ENCODE data around the gene ZNF318. TPM values are rescaled to one million over a fixed set of nuclear protein-coding genes. Genes with fewer than 3 reads are reported as not detected.
A peak's percentile ranks its signal among the peaks of the same experiment; 100 is the strongest.

Gene ZNF318
- total RNA-seq, 1 donor from 2014 or later = 159 TPM

DNA sequence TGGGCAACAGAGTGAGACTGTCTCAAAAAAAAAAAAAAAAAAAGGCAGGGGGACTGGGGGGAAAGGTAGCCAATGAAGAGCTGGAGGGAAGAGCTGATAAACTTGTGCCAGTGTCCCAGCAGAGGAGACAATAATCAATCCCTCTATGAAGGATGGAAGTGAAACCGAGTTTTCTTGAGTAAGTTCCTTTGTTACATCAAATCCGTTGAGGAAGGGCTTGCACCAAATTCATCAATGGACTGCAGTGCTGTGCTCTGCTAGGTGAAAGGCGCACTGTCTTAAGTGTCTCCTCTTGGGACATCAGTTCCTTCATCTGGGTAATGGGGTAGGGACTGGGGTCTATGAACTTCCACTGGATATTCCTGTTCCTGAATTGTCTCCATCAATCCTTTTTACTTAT, 57.8 kb downstream of the ZNF318 start:
- peaks cover 2% of the 10 kb centered on the region for H3K9me3 Mint-ChIP-seq
- no peak for ATAC-seq (ENCODE audit: low read depth)
- no peak overlapping the region for H3K4me3 Mint-ChIP-seq
- TF ChIP-seq, protein P1, sequence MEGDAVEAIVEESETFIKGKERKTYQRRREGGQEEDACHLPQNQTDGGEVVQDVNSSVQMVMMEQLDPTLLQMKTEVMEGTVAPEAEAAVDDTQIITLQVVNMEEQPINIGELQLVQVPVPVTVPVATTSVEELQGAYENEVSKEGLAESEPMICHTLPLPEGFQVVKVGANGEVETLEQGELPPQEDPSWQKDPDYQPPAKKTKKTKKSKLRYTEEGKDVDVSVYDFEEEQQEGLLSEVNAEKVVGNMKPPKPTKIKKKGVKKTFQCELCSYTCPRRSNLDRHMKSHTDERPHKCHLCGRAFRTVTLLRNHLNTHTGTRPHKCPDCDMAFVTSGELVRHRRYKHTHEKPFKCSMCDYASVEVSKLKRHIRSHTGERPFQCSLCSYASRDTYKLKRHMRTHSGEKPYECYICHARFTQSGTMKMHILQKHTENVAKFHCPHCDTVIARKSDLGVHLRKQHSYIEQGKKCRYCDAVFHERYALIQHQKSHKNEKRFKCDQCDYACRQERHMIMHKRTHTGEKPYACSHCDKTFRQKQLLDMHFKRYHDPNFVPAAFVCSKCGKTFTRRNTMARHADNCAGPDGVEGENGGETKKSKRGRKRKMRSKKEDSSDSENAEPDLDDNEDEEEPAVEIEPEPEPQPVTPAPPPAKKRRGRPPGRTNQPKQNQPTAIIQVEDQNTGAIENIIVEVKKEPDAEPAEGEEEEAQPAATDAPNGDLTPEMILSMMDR (IDR thresholded peaks at IDR 0.05) = no peak
- CTCF ChIA-PET = interaction anchor here (0.7 kb wide), 1 partner anchor 279 kb away, joined by 3 read pairs; no protein-coding TSS in a partner anchor
- H3K27me3 Mint-ChIP-seq = no peaks in the 10 kb centered on the region
- POLR2A ChIA-PET = interaction anchor here (0.6 to 2.1 kb wide), 9 partner anchors 9 to 432 kb away, joined by 3 to 11 read pairs (median 3); partner anchors contain the start of gene RPL7L1
- H3K36me3 Mint-ChIP-seq (ENCODE audit: low read depth) = peaks cover 15% of the 10 kb centered on the region
- H3K4me1 Mint-ChIP-seq = peaks cover 83% of the 10 kb centered on the region
- H3K27ac Mint-ChIP-seq = peak overlapping the region; percentile 46
- no peak for DNase-seq
- intact Hi-C loops (cut with micrococcal nuclease) = no loop called here

DNA sequence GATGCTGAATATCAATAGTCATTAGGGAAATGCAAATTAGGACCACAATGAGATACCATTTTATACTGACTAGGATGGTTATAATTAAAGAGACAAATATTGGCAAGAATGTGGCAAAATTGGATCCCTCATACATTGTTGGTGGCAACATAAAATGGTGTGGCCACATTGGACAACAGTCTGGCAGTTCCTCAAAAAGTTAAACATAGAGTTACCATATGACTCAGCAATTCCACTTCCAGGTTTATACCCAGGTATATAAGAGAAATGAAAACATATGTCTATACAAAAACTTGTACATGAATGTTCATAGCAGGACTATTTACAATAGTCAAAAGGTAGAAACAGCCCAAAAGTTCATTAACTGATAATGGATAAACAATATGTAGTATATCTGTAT, 58.8 kb downstream of the ZNF318 start:
- Mint-ChIP-seq H3K27me3 (no peaks in the 10 kb centered on the region), H3K9me3 (peaks cover 2% of the 10 kb centered on the region), H3K36me3 (ENCODE audit: low read depth) (peaks cover 10% of the 10 kb centered on the region), H3K27ac (no peak overlapping the region), H3K4me1 (peaks cover 74% of the 10 kb centered on the region), H3K4me3 (no peak overlapping the region)
- ChIA-PET CTCF (no interaction called here), POLR2A (interaction anchor here (0.9 kb wide), 1 partner anchor 57 kb away, joined by 3 read pairs; no protein-coding TSS in a partner anchor)
- TF ChIP-seq, protein P1 (IDR thresholded peaks at IDR 0.05) = no peak
- intact Hi-C loops (cut with micrococcal nuclease) = no loop called here
- ATAC-seq (ENCODE audit: low read depth) (no peak), DNase-seq (no peak)

DNA sequence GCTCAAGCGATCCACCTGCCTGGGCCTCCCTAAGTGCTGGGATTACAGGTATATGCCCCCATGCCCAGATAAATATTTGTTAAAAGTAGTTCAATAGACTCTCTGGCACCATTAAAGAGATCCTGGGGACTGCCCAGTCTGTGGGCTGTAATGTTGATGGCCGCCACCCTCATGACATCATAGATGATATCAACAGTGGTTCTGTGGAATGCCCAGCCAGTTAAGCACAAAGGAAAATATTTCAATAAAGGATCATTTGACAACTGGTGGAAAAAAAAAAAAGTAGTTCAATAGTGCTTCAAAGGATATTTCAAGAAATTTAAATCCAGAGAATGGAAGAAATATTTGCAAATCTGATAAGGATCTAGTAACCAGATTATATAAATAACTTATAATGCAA, 59.3 kb downstream of the ZNF318 start:
- Mint-ChIP-seq H3K27ac (no peak overlapping the region), H3K27me3 (no peaks in the 10 kb centered on the region), H3K4me3 (peak overlapping the region; percentile 28), H3K9me3 (peaks cover 2% of the 10 kb centered on the region), H3K36me3 (ENCODE audit: low read depth) (peaks cover 7% of the 10 kb centered on the region), H3K4me1 (peaks cover 70% of the 10 kb centered on the region)
- TF ChIP-seq, protein P1 (IDR thresholded peaks at IDR 0.05) = no peak
- ATAC-seq (ENCODE audit: low read depth) (no peak), DNase-seq (no peak)
- intact Hi-C loops (cut with micrococcal nuclease) = no loop called here
- ChIA-PET POLR2A (interaction anchor here (1.1 to 3.5 kb wide), 3 partner anchors 8 to 88 kb away, joined by 3 to 22 read pairs (median 14); no protein-coding TSS in a partner anchor), CTCF (interaction anchor here (1.9 to 2.6 kb wide), 2 partner anchors 11 to 26 kb away, joined by 8 to 52 read pairs; no protein-coding TSS in a partner anchor)

DNA sequence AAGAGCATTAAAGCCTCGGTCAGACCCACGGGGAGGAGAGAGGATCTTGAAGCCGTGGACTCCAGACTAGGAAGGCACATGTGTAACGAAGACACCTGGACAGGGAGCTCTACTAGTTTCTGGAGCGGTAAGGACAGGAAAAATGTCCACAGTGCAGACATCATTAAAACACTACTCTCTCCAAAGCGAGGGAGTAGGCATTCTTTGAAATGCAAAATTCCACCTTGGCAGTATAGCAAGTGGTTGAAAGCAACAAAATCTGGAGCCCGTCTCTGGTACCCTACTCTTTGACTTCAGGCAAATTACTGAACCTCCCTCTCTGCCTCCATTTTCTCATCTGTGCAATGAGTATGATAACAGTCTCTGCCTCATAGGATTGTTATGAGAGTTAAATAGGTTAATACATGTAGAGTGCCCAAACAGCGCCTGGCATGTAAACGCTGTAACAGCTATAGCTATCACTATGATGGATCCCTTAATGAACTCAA, 60.4 kb downstream of the ZNF318 start:
- H3K27me3 Mint-ChIP-seq = no peaks in the 10 kb centered on the region
- TF ChIP-seq, protein P1 (IDR thresholded peaks at IDR 0.05) = no peak
- POLR2A ChIA-PET = interaction anchor here (0.6 to 3.5 kb wide), 15 partner anchors 9 to 563 kb away, joined by 3 to 22 read pairs (median 4); partner anchors contain the start of genes ABCC10 and TBCC
- DNase-seq (no peak), ATAC-seq (ENCODE audit: low read depth) (no peak)
- CTCF ChIA-PET = interaction anchor here (0.8 to 2.7 kb wide), 20 partner anchors 9 to 118 kb away, joined by 3 to 52 read pairs (median 8); partner anchors contain the start of genes ABCC10, DNPH1 and SLC22A7
- intact Hi-C loops (cut with micrococcal nuclease) = loop anchor here (1.0 to 2.0 kb wide), 9 partner anchors 9 to 197 kb away; partner anchors contain the start of gene ZNF318
- H3K36me3 Mint-ChIP-seq (ENCODE audit: low read depth) = peaks cover 2% of the 10 kb centered on the region
- H3K9me3 Mint-ChIP-seq = peaks cover 2% of the 10 kb centered on the region
- H3K4me1 Mint-ChIP-seq = peaks cover 59% of the 10 kb centered on the region
- peak overlapping the region; percentile 90 for H3K4me3 Mint-ChIP-seq
- peak overlapping the region; percentile 69 for H3K27ac Mint-ChIP-seq

All from activated B cell treated with CpG ODN at 0.5 μM for 24 hours (primary cell).